NCI-H2227 treated with DMSO at 0.1 percent for 48 hours (cell line): ENCODE data around the gene ATP9A.
"Not testable (repeated sequence)": the region's sequence is repeated elsewhere in the genome, so short reads cannot be mapped to it uniquely, and the experiment has no call there.

Experiments used
- DNase-seq: peaks from one replicate; lab custom pipeline; 2025; lab: John Stamatoyannopoulos, UW

Gene ATP9A

DNA sequence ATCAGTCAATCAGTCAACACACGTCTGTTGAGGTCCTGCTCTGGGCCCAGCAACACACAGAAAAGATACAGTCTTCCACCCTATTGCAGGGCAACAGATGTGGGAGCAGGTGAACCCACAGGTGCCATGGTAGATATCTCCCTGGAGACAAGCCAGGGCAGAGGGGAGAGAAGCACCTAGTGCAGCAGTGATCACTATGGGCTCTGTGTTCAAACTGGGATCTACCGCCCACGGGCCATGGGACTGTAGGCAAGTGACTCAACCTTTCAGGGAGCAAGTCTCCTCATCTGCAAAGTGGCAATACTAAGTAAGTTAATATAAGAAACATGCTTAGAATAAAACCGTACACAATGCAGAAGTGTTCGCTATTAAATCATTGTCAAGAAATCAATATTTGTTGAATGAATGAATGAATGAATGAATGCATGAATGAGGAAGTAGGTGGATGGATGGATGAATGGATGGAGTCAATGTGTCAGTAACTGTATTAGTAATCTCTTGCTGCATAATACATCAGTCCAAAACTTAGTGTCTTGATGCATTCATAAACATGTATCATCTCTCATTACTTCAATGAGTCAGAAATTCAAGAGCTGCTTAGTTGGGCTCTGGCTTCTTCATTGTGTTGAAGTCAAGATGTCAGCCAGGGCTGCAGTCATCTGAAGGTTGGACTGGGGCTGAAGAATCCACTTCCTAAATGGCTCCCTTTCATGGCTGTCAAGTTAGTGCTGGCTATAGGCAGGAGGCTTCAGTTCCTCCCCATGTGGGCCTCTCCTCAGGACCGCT, 193.7 kb downstream of the ATP9A start:
- DNase-seq, result no peak

DNA sequence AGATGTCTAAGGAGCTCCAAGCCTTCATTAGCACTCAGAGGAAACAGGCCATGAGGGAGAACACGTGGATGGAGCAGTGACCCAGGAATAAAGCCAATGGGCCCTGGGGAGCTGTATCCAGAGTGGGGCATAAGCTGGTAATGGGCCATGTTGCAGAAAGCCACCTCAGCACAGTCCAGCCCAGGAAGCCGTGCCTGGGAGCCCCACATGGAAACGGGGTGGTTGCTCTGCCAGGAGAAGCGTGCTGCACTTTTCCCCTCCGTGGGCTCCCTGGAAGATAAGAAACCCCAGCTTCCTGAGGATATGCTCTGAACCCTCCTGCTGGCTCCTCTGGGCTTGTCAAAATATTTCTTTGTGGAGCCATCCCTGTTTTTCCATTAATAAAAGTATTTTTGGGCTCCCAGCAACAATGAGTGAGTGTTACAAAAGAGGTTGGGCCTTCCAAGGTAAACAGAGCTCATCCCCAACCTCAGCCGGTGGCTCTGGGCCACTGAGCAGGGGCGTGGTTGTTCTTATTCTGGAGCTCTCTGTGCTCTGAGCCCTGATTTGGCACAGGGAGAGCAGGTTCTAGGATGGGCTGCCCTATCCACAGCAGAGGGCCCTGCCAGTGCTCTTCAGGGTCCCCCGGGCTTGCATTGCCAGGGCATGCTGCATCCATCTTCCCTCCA, 194.5 kb downstream of the ATP9A start:
- no peak for DNase-seq

DNA sequence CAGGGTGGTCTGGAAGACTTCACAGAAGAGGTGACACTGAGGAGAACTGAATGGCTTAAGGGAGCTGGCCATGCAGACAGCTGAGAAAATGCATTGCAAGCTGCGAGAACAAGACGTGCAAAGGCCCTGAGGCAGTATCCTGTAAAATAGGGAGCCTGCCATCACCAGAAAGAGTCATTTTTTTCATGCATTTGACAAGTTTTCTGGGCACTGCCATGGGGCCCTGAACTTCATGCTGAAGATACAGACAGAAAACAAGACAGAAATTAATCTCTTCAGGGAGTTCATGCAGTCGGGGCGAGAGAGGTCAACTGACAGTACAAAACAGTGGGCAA, 196.8 kb downstream of the ATP9A start:
- DNase-seq, result no peak

DNA sequence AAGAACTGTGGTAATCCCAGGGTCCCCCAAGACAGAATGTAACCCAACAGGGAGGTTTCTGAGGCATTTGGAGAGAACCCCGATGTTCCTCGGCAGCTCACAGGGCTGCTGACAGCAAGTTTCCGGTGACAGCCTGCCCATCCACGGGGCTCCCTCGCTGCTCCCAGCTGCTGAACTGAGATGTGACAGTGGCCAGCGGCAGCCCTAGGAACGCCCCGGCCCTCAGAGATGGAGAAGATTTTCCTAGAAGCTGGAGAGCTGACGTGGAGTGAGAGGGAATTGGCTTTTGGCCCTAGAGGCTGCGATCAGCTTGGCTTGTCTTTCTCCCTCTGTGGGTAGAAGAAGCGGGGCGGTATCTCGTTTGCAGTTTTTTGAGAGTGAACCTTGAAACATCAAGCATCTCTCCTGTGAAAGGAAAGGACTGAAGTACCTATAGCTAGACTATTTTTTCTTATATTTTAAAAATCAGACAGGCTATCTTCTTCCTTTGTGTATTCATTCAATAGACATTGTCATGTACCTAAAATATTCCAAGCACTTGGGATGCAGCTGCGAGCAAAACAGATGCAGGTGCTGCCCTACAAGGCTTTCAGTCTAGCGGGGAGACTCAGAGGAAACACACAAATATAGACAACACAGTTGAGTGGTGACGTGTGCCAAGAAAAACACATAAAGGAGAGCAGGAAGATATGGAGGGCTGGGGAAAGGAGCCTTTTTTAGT, 197.3 kb downstream of the ATP9A start:
- no peak for DNase-seq

DNA sequence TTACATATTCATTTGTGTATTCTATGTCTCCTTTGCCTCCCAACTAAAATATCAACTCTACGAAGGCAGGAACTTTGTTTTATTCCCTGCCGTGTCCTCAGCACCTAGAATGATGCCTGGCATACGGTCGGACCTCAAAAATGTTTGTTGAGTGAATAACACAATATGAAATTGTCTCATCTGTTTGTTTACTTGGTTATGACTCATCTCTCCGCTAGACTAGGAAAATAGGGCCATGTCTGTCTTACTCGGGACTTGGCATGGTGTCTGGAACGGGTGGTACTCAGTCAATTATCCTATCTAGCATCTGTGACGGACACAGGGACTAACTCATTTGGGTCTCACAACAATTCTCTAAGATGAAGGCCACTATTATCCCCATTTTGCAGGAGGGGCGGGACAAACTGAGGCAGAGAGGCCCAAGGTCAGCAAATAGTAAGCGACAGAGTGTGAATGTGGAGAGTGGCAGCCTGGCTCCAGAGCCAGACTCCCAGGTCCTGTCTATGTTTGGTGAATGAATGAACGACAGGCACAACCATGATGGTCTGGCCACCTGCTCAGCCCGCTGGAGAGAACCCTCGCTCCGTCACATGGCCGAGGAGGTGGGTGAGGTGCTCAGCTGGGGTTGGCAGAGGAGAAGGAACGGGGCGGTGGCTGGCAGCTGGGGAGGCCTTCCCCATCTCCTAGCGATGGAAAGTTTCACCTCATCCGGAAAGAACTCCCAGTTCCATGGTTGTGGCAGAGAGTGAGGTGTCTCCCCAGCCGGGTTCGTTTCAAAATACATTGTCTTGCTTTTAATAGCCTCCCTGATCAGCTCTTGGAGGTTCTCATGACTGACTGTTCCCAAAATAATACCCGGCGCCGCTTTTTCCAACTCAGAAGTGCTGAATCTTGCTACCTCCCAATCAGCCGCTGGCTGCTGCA, 198.1 kb downstream of the ATP9A start:
- DNase-seq, result no peak

DNA sequence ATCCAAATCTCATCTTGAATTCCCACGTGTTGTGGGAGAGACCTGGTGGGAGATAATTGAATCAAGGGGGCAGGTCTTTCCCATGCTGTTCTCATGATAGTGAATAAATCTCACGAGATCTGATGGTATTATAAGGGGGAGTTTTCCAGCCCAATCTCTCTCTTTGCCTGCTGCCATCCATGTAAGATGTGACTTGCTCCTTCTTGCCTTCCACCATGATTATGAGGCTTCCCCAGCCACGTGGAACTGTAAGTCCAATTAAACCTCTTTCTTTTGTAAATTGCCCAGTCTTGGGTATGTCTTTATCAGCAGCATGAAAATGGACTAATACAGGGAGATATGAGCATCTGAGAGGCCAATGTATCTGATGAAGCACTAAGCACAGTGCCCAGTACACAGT, 199.7 kb downstream of the ATP9A start:
- DNase-seq, result not testable (repeated sequence)

DNA sequence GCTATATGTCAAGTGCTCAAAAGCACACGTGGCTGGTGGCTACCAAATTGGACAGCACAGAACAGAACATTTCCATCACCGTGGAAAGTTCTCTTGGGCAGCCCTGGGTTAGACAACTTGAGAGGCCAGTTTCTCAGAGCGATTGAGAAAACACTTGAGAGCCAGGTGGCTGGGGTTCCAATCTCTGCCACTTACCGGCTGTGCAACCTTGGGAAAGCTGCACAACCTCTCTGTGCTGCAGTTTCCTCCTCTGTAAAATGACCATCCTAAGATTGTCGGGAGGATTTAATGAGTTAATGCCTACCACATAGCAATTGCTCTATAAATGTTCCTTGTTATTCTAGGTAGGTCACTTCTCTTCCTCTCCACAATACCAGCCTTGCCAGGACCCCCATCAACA, 200.6 kb downstream of the ATP9A start:
- no peak for DNase-seq

DNA sequence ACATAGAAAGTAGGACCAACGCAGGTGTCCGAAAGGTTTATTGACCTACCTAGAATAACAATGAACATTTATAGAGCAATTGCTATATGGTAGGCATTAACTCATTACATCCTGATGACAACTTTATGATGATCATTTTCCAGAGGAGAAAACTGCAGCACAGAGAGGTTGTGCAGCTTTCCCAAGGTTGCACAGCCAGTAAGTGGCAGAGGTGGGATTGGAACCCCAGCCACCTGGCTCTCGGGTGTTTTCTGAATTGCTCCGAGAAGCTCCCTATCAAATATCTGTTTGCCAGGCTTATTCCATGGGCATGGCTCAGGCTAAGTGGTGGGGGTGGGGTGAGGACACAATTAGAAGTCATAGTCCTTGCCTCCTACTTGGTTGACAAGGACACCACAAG, 201.6 kb downstream of the ATP9A start:
- DNase-seq, result no peak

DNA sequence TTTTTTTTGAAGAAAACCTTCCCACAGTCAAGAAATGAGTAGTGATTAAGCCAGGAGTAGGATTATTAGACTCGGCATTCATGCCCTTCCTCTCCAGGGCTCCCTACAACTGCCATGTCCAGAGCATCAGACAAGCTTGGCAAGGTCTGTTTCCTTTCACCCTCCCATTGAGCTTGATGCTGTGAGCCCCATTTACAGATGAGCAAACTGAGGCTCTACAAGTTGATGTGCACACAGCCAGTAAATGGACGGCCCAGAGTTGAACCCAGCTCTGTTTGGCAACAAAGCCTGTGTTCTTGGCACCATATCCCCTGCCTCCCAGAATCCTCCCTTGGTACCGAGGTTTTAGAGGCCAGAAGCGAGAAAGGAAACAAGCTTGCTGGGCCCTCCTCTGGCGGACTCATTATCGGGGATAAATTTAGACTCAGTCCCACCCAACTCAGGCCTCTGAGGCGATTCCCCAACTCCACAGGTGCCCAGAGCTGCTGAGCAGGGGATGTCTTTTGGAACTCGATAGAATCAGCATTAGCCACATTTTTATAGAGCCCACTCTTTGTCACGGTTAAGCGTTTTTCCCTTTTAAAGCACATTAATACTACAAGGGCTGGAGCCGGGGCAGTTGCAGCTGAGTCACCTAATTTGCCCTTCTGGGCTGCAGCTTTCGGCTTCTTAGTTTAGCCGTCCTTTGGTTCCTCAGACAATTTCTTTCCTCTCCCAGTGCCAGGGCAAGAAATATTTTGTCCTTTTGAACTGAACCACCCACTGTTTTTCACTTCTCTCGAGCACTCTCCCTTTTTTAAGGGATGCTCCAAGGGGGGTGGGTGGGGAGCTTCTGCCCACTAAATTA, 202.7 kb downstream of the ATP9A start:
- no peak for DNase-seq

DNA sequence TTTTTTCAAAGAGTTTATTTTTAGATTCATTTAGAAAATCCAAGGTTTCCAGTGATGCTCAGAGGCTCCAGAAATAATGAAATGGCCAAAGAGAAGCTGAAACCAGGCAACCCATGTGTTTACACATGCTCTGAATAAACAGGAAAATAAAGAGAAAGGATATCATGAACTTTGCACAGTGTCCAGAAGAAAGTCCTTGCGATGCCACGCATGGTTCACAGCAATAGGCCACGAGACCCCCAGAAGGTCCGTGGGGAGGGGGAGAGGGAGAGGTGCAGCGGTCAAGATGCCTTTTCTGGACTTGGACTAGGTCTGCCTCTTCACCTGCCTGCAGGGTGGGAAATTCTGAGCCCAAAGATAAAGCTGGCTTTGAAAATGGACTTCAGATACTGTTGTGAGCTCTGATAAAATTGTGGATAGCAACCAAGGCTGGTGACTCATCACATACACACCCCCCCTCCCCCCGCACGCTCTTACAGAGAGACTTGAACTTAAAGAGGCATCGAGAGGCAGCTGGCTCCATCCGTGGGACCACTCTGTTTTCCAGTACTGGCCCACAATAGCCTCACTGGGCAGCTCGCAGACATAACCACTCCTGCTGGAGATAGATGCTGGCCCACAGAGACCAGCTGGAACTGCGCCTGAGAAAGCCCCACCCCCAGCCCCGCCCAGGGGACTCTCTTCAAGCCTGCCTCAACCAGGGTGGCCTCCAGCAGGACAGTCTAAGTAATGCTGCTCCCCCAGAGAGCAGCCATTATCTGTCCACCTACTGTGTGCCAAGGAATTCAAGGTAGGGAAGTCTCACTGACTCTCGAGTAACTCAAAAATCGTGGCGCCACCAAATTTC, 204.5 kb downstream of the ATP9A start:
- DNase-seq, result no peak

DNA sequence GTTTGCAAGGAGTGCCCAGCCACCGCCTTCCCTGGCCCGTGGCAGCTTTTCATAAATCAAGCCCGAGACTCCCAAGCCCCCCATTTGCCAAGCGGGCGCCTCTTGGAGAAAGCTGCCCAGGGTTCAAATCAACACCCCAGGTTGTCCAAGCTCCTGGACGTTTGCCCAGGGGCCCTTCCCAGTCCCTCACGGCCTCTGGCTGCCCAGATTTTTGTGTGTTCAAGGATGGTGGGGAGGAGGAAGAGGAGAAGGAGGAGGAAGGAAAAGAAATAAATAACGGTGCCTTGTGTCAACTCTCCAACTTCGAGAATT, 205.1 kb downstream of the ATP9A start:
- DNase-seq, result no peak

DNA sequence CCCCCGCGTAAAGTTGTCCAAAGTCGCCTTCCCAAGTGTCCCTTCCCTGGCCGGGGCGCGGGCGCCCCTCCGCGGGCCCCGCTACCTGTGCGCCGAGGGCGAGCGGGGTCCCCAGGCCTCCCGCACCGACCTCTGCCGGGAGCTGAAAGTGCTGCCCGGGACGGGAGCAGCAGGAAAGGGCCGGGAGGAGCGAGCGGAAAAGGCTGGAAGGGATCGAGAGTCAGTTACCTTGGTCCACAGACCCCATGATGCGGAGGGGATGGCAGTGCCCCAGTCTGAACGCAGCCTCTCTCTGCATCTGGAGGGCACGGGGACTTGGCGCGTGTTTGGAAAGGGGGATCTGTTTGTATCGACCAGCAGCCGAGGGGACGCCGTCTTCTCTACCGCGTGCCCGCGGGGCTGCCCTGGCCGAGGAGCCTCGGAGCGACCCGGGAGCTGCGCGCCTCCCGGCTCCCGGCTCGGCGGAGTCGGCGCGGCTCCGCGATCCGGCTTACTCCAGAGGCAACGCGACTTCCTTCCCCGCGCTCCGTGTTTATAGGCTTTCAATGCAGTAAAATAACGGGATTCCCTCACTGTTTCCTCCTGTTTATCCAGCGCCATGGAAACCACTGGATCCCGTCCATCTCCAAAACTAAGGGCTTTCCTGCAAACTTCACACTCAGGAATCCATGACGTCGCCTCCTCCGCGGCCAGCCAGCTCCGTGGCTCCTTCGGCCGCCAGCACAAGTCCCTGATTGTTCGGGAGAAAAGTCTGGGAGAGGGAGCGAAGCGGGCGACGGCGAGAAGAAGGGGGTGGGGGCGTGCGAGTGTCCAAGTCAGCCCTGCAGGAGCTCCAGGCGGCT, 205.6 kb downstream of the ATP9A start:
- peak; percentile 16 for DNase-seq

DNA sequence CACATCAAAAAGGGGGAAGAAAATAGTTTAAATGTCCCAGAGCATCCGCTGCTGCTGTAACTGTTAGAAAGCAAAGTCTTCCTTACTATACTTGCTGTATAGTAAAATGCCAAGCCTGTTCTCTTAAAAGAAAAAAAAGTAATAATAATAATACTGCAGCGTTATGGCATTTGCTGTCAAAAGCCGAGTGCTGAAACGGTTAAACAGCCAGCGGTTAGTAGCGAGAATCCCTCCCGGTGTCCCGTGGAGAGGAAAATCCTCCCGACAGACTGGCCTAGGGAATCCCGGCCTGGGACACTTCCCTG, 206.2 kb downstream of the ATP9A start:
- DNase-seq, result no peak

DNA sequence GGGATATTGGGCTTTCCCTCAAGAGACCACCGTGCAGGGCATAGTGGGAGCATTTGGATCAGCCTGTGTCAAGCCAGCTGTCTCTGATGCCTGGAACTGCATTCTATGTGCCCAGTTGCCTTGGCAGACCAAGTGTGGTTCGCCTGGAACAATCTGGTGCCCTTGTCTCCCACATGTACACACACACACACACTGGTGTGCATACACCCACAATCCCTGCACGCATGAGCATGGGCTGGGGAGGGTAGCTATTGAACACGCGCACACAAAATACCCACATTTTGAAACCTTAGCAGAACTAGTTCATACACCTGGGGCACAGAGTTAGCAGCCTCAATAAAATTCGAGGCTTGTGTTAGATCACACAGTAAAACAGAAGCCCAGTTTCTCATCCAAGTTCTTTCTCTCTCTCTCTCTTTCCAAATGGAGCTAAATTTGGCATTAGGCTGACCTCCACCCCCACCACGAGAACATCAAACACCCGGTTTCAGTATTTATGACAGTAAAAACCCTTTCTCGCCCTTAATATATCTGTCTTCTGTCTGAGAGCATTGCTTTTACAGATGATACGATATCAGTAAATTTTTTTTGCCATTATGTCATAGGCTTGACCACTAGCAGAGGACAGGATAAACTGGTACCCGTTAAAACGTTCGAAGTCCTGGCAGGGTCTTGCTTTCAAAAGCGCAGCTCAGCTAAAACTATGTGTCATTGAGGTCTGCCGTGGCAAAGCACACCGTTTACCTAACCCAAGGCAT, 207.5 kb downstream of the ATP9A start:
- DNase-seq, result no peak

DNA sequence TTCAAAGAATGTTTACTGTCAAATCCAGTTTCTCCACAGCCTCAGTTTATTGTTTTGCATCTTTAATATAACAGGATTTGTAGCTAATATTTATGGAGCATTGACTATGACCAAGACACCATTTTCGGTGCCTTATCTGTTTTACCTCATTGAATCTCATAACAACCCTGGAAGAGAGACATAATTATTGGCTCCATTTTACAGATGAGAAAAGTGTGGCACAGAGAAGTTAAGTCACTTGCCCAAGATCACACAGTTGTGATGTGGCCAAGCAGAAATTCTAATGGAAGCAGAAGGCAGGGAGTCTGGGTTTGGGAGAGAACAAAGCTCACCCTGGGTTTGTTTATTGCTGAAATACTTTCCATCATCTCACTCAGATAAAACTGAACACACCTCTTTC, 208.1 kb downstream of the ATP9A start:
- DNase-seq, result no peak

DNA sequence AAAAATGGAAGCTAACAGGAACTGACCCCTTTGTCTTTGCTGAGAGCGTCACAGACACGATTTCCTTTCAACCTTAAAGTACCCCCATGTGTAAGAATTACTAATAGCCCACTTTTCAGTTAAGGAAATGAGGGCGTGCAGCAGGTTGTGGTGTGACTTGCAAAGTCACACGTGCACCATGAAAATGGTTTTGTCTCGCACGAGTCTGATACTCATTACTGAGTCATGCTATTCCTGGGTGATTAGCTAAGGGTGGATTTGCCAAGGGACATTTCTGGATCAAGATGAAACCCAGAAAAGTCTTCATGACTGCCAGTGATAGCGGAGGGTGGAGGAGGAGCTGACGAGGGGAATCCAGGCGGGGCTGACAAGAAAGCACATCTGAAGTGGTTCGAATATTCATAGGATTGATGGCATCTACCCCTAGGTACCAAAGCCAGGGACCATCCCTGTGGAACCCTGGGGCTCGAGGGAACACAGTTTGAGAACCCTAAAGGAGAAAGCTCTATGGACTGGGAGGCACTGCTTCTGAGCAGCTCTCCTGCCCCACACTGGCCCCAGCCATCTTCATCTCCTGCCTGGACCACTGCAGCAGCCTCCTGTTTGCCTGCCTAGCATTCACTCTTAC, 213.5 kb downstream of the ATP9A start:
- no peak for DNase-seq

DNA sequence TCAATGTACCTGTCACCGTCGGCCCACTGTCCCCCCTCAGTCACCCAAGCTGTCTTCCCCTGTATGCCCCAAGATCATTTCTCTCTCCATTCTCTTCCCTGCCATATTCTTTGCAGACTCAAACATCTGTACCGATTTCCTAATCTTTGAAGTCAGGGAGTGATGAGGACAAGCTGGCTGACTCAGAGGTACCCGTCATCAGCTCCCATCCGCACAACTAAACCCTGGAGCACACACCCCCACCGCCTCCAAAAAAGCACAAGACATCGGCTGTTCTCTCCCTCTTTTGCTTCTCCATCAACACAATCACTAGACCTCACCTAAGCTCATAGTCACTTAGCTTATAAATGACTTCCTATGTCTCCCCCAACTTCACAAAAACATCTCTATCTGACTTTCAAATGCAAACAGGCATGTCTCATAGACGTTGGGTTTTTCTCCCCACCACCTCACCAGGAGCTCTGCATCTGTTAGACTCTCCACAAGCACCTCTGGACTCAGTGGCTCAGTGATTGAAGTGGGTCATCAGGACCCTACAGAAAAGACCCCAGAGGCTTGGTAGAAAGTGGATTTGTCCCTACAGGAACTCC, 214.2 kb downstream of the ATP9A start:
- no peak for DNase-seq

DNA sequence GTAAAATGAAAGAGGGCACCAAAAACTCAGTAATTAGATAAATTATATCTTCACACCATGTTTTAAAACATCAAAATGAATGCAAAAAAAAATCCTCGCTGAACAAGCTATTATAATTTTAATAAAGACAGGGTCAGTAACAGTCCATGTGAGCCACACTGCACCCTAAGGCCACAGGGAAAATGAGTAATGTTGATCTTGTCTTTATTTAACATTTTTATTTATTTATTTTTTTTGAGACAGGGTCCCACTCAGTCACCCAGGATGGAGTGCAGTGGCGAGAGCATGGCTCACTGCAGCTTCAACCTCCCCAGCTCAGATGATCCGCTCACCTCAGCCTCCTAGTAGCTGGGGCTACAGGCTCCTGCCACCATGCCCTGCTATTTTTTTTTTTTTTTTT, 217.0 kb downstream of the ATP9A start:
- no peak for DNase-seq
